Ovary (tissue), 9 donors: Measurements from ENCODE around the gene CASTOR1. TPM values are rescaled to one million over a fixed set of nuclear protein-coding genes. Genes with fewer than 3 reads are reported as not detected.

ENCODE experiments used
- DNase-seq, 5 donors: peaks; one replicate each; pipeline ENCODE4 v3.0.0-alpha.2; 2019 to 2020
- H3K27ac ChIP-seq, 2 donors: fragments of 200-600 bp; one replicate each; pipeline versions ENCODE4 v1.5.1 to v1.8.0; 2019 to 2022
- H3K27me3 ChIP-seq: fragments of 200-600 bp; one replicate; pipeline ENCODE4 v1.8.0; 2022
- H3K36me3 ChIP-seq: fragments of 200-600 bp; sonication (generic); one replicate; pipeline ENCODE4 v1.5.1; 2019
- H3K4me1 ChIP-seq: one replicate; pipeline ENCODE4 v1.8.1; 2013; ENCODE audit warnings: mild to moderate bottlenecking, moderate library complexity; ENCODE audit not compliant: insufficient read depth
- H3K4me3 ChIP-seq: fragments of 200-600 bp; sonication (generic); one replicate; pipeline ENCODE4 v1.5.1; 2017
- H3K9me3 ChIP-seq, 2 donors: fragments of 200-600 bp in 1 of 2; sonication (generic) in 1 of 2; one replicate each; pipeline versions ENCODE4 v1.5.1 to v1.8.1; 2013 to 2019; ENCODE audit warnings: mild to moderate bottlenecking in 1 of 2, moderate library complexity in 1 of 2
- EP300 ChIP-seq: sonication (generic); formaldehyde crosslinking; IDR thresholded peaks from one replicate; pipeline ENCODE4 v1.6.1; 2017; ENCODE audit warnings: antibody characterized with exemption
- POLR2A ChIP-seq: fragments of 450-650 bp; IDR thresholded peaks from one replicate; pipeline ENCODE4 v1.6.1; 2017; ENCODE audit warnings: antibody characterized with exemption, mild to moderate bottlenecking, moderate library complexity
- whole genome bisulfite sequencing, 3 donors: extraction: QIAGEN DNeasy Blood & Tissue Kit in 1 of 3; methylation state at CpG; one replicate each; pipeline versions ENCODE4 v1.1.5 to v1.1.7; 2013 to 2017; 5-methylcytosine and 5-hydroxymethylcytosine counted together
- intact Hi-C, 4 donors: fragments of 100-400 bp; cut with DNase I; formaldehyde crosslinking; loops; one replicate each; pipeline versions ENCODE4 v1.11.0 to v1.15.1; 2022 to 2023
- polyA plus RNA-seq, 2 donors: library from polyadenylated mRNA; stranded (reverse); fragments of 200-250 nt in 1 of 2; fragments of 350-450 nt in 1 of 2; fragmentation: Illumina TruSeq in 1 of 2; extraction: RNeasy Lipid Tissue Mini Kit (QIAGEN cat#74804) in 1 of 2; gene quantifications; one replicate each; pipeline ENCODE4 v1.2.3, GENCODE V29; 2013 to 2014
- total RNA-seq, 7 donors: library from RNA; depleted of rRNA in 2 of 7; stranded (reverse); fragments of >200 nt in 2 of 7; fragmentation: NEBNext Ultra II Directional in 3 of 7; extraction: Animal tissue kit (Norgen Biotek cat#: 25700) in 3 of 7; gene quantifications; one replicate each; pipeline versions ENCODE4 v1.1.0 to v1.2.4, GENCODE V29; 2016 to 2023
- TF ChIP-seq, protein P1 (sequence below), 3 donors: fragments of 450-650 bp in 2 of 3; fragments of 200-600 bp in 1 of 3; IDR thresholded peaks; one replicate each; pipeline versions ENCODE4 v1.5.1 to v1.8.0; 2016 to 2022; ENCODE audit warnings: antibody characterized with exemption in 3 of 3, mild to moderate bottlenecking in 1 of 3
- donor health status: DM: no; HTN: no; CAD: no; lungs with moderate emphysema.
- donor health status: DM: no; HTN: no; CAD: no.
- donor health status: Bipolar disorder and iron deficiency.
- donor health status: DM: yes; HTN: yes; CAD: no.
- donor health status: DM: no; HTN: no; CAD: no.
- donor health status: DM: yes; HTN: yes; CAD: no.

Gene CASTOR1
- total and polyA plus RNA-seq, 9 donors, result 3.1 to 31.2 (median 20.6) TPM

DNA sequence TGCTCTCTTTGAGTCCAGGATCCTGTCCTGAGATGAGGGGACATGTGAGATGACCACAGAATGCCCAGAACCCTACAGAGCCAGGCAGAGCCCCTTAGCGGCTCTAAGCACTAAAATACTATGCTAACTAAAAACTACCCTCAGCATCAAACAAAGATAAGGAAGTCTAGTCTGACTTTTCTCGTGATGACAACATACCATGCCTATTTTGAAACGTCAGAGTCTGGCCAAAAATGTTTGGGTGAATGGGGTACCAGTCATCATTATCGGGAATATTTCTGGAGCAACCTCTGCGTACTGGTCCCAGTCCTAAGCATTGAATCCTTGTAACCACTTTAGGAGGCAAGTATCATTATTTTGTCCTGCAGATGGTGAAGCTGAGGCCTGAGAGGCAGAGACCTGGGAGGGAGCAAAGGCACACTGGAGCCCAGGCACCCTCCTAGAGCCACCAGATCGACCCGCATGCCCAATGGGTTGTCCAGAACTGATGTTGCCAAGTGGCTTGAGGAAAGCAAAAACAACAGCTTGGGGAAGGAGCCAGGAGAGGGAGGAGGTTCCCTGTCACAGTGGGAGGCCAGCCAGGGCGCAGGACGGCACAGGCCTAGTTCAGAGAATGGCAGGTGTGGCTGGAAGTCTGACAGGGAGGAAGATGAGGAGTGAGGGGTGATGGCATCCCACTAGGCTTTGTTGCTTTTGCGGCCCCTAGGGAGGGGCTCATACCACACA is 15.4 kb downstream of the CASTOR1 start:
- no peaks in the 10 kb centered on the region for H3K36me3 ChIP-seq
- H3K27ac ChIP-seq, result no peak overlapping the region
- no peak overlapping the region for H3K4me3 ChIP-seq
- no peaks in the 10 kb centered on the region for H3K9me3 ChIP-seq
- TF ChIP-seq EP300 (no peak), POLR2A (no peak)
- TF ChIP-seq, protein P1, sequence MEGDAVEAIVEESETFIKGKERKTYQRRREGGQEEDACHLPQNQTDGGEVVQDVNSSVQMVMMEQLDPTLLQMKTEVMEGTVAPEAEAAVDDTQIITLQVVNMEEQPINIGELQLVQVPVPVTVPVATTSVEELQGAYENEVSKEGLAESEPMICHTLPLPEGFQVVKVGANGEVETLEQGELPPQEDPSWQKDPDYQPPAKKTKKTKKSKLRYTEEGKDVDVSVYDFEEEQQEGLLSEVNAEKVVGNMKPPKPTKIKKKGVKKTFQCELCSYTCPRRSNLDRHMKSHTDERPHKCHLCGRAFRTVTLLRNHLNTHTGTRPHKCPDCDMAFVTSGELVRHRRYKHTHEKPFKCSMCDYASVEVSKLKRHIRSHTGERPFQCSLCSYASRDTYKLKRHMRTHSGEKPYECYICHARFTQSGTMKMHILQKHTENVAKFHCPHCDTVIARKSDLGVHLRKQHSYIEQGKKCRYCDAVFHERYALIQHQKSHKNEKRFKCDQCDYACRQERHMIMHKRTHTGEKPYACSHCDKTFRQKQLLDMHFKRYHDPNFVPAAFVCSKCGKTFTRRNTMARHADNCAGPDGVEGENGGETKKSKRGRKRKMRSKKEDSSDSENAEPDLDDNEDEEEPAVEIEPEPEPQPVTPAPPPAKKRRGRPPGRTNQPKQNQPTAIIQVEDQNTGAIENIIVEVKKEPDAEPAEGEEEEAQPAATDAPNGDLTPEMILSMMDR (IDR thresholded peaks at IDR 0.05), result no peak
- DNase-seq, result no peak
- 49 to 63% (median 49%) methylated on average over 10 of the region's 10 CpGs for WGBS, 3 donors
- H3K4me1 ChIP-seq, result no peaks in the 10 kb centered on the region
- no peaks in the 10 kb centered on the region for H3K27me3 ChIP-seq
- intact Hi-C loops, result loop anchor here in 1 of 4 donors (10.0 kb wide), 1 partner anchor 831 kb away; the partner anchor contains the start of gene SELENOM

DNA sequence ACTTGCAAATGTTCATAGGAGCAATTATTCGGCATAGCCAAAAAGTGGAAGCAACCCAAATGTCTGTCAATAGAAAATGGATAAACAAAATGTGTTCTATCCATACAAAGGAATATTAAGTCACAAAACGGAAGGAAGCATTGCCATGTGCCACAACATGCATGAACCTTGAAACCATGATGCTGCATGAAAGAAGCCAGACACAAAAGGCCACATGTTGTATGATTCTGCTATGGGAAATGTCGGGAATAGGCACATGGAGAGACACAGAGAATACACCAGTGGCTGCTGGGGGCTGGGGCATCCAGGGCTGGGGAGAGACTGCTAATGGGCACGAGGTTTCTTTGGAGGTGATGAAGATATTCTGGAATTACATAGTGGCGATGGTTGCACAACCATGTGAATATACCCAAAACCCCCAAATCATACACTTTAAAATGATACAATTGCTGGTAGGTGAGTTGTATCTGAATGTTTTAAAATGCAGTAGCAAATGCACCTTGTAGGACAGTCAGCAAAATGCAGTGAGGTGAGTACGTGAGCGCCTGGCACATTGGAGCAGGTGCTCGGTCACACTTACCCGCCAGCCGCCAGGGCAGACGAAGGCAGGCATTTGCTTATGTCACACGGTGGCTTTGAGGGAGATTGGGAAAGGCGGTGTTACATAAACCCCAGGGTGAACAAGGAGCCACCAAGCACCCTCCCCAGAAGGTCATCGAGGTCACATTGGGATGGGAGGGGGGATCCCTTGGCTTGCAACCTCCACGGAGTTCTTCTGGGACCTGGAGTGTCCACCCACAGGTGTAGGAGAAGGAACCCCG is 16.3 kb downstream of the CASTOR1 start:
- Histone ChIP-seq H3K36me3 (no peaks in the 10 kb centered on the region), H3K9me3 (no peaks in the 10 kb centered on the region), H3K4me1 (no peaks in the 10 kb centered on the region), H3K27ac (no peak overlapping the region), H3K4me3 (no peak overlapping the region), H3K27me3 (no peaks in the 10 kb centered on the region)
- intact Hi-C loops, result loop anchor here in 1 of 4 donors (10.0 kb wide), 1 partner anchor 832 kb away; the partner anchor contains the start of gene SELENOM
- DNase-seq, result no peak
- TF ChIP-seq POLR2A, result no peak
- WGBS, 3 donors, result 80 to 85% (median 82%) methylated on average over 16 of the region's 16 CpGs

DNA sequence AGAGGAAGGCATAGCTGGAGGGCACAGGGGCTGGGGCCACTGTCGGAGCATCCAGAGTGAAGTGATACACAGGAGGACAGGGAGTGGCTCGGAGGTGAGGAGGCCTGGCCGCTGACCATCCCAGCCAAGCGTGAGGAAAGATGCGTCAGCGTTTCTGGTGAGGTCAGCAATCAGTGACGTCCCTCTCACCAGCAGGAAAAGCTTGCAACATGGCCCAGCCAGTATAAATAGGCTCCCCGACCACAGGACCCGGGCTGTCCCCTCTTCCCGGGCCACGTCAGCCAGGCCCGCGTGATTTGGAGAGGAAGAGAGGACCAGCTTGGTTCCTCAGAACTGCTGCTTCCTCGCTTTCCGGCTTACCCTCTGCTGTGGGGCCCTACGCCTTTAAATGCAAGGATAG is 18.5 kb downstream of the CASTOR1 start:
- TF ChIP-seq, protein P1 (IDR thresholded peaks at IDR 0.05), result no peak
- TF ChIP-seq POLR2A (no peak), EP300 (no peak)
- no peak for DNase-seq
- Histone ChIP-seq H3K9me3 (no peaks in the 10 kb centered on the region), H3K4me3 (no peak overlapping the region), H3K27ac (no peak overlapping the region), H3K4me1 (no peaks in the 10 kb centered on the region), H3K36me3 (no peaks in the 10 kb centered on the region), H3K27me3 (no peaks in the 10 kb centered on the region)
- 77 to 85% (median 84%) methylated on average over 16 of the region's 16 CpGs for WGBS, 3 donors
- intact Hi-C loops, result loop anchor here in 1 of 4 donors (10.0 kb wide), 1 partner anchor 834 kb away; the partner anchor contains the start of gene SELENOM

DNA sequence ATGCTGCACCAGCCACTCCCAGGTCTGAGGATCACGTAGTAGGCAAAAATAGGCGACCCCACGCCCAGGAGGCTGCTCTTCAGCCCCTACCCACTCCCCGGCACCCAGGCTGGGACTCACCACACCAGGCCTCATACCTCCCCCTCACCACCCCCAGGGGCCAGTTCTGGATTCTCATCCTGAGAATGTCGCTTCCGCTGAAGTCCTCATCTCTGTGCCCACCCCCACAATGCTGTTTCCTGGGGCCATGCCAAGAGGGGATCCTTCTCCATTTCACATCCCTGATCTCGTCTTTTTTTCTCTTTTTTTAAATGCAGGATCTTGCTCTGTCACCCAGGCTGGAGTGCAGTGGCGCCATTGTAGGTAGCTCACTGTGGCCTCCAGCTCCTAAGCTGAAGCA is 21.0 kb downstream of the CASTOR1 start:
- no peaks in the 10 kb centered on the region for H3K9me3 ChIP-seq
- DNase-seq, result no peak
- no peak overlapping the region for H3K27ac ChIP-seq
- intact Hi-C loops, result loop anchor here in 2 of 4 donors (5.0 to 10.0 kb wide), 2 partner anchors 114 to 216 kb away; no protein-coding TSS in a partner anchor
- H3K36me3 ChIP-seq, result no peaks in the 10 kb centered on the region
- TF ChIP-seq EP300 (no peak), POLR2A (no peak)
- TF ChIP-seq, protein P1 (IDR thresholded peaks at IDR 0.05), result no peak
- 88 to 90% (median 88%) methylated on average over 8 of the region's 8 CpGs for WGBS, 3 donors
- no peaks in the 10 kb centered on the region for H3K27me3 ChIP-seq
- no peaks in the 10 kb centered on the region for H3K4me1 ChIP-seq
- H3K4me3 ChIP-seq, result no peak overlapping the region
